H7 (cell line): ENCODE data around the gene UNC5B. TPM values are rescaled to one million over a fixed set of nuclear protein-coding genes. Genes with fewer than 3 reads are reported as not detected.
"Not testable (repeated sequence)": the region's sequence is repeated elsewhere in the genome, so short reads cannot be mapped to it uniquely, and the experiment has no call there.

Experiments used
- DNase-seq: peaks from one replicate; pipeline ENCODE4 v3.0.0; 2012
- H3K27me3 ChIP-seq: 2 replicates; pipeline ENCODE4 v1.6.0; 2011; ENCODE audit warnings: mild to moderate bottlenecking, low read length; ENCODE audit not compliant: control insufficient read depth, insufficient read depth
- H3K36me3 ChIP-seq: replicated peaks from 2 replicates; pipeline ENCODE4 v1.5.1; 2011; ENCODE audit warnings: low read length; ENCODE audit not compliant: control insufficient read depth, insufficient read depth
- H3K4me3 ChIP-seq: 2 replicates; pipeline ENCODE4 v1.5.1; 2011; ENCODE audit warnings: low read depth, mild to moderate bottlenecking, control low read depth, low read length, moderate library complexity; ENCODE audit not compliant: insufficient read depth
- total RNA-seq: library from RNA; depleted of rRNA; stranded (reverse); fragments of >200 nt; shearing (Covaris generic); gene quantifications from 2 replicates; pipeline ENCODE4 v1.2.3, GENCODE V29; 2014

UNC5B gene
- total RNA-seq, 1 experiment from 2014 or later = 34.7 TPM

DNA sequence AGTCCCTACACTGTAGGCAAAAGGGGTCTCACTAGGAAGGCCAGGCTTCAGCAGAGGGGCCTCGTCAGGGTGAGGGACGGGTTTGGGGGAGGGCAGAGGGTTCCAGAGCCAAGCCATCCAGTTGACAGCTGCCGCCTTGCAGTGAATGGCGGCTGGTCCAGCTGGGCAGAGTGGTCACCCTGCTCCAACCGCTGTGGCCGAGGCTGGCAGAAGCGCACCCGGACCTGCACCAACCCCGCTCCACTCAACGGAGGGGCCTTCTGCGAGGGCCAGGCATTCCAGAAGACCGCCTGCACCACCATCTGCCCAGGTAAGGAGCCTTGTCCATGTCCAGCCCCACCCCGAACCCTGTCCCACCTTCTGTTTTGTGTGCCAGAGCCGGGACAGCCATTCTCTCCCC, 75.1 kb downstream of the UNC5B start:
- no peaks in the 10 kb centered on the region for H3K27me3 ChIP-seq
- DNase-seq = no peak
- H3K36me3 ChIP-seq = peaks cover 13% of the 10 kb centered on the region
- no peak overlapping the region for H3K4me3 ChIP-seq

DNA sequence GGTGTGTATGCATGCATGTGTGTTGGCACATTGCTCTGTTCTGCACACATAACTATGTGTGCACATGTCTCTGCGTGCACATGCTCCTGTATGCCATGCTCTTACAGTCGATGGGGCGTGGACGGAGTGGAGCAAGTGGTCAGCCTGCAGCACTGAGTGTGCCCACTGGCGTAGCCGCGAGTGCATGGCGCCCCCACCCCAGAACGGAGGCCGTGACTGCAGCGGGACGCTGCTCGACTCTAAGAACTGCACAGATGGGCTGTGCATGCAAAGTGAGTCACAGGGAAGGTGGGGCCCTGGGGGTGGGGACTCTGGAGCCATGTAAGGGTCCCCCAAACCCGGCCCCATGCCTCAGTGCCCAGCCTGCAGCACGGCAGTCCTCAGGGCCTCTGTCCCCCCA, 76.1 kb downstream of the UNC5B start:
- Histone ChIP-seq H3K36me3 (peaks cover 13% of the 10 kb centered on the region), H3K27me3 (no peaks in the 10 kb centered on the region), H3K4me3 (no peak overlapping the region)
- no peak for DNase-seq

DNA sequence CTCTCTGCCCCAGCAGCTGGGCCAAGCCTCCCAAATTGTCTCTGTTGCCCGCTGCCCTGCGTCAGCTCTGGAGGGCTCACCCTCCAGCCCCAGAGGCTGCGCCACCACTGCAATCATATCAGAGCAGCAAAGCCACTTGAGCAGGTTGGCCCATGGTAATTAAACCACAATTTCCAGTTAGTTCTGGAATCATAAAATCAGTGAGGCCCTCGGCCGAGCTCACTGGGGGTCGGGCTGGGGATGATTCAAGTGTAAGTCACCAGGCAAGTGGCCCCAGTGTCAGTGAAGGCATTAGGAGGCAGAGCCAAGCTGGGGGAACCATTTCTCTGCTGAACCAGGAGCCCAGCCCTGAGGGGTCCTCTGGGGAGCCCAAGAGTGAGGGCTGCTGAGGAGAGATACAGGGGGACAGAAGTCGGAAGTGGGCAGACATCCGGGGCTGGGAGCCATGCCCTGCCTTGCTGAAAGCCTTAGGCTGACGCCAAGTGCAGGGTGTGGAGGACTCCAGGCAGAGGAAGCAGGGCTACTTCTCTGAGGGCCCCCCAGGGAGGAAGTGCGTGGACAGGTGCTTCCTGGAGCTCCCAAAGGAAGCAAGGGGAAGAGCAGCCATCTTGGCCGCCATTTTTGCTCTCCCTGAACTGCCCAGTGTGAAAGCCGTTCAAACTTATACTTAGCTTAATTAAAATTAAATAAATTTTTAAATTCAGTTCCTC, 77.2 kb downstream of the UNC5B start:
- DNase-seq = no peak
- peaks cover 14% of the 10 kb centered on the region for H3K36me3 ChIP-seq
- H3K4me3 ChIP-seq = no peak overlapping the region
- no peaks in the 10 kb centered on the region for H3K27me3 ChIP-seq

DNA sequence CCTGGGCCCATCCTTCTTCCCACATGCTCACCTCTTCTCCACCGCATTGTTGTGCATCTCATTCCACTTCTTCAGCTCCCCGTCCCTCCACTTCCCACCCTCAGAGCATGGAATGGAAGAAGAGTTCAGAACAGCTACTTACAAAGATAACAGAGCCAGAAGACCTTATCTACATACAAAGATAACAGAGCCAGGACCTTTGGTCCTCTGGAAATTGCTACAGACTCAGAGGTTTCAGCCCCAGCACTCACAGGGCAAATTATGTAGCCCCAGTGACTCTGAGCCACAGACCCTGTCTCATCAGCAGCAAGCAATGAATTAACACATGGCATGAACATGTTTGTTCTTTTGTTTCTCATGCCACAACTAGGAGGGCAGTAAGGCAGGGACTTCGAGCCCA, 78.0 kb downstream of the UNC5B start:
- no peak for DNase-seq

DNA sequence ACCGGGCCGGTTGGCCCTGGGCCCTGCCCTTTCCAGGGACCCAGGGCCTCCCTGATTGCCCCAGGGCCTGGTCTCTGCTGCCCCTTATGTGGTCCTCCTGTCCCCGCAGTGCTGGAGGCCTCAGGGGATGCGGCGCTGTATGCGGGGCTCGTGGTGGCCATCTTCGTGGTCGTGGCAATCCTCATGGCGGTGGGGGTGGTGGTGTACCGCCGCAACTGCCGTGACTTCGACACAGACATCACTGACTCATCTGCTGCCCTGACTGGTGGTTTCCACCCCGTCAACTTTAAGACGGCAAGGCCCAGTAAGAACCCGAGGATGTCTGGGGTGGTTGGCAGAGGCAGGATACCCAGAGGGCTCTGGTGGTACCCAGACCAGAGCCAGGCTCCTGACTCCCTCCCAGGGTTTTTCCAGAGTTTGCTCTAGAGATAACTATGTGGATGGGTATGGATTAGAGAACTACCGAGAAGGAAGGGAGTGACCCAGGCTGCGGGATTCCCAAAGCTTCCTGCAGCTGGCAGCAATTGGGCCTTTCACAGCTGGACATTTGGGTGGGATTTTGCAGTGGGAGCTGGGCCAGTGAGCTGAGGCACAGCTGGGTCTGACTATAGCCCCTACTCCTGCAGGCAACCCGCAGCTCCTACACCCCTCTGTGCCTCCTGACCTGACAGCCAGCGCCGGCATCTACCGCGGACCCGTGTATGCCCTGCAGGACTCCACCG, 78.6 kb downstream of the UNC5B start:
- Histone ChIP-seq H3K4me3 (no peak overlapping the region), H3K36me3 (peaks cover 14% of the 10 kb centered on the region), H3K27me3 (no peaks in the 10 kb centered on the region)
- no peak for DNase-seq

More for the DNA sequence above, 78.0 kb downstream of the UNC5B start:
- H3K36me3 ChIP-seq = peaks cover 17% of the 10 kb centered on the region
- no peaks in the 10 kb centered on the region for H3K27me3 ChIP-seq
- H3K4me3 ChIP-seq = no peak overlapping the region

DNA sequence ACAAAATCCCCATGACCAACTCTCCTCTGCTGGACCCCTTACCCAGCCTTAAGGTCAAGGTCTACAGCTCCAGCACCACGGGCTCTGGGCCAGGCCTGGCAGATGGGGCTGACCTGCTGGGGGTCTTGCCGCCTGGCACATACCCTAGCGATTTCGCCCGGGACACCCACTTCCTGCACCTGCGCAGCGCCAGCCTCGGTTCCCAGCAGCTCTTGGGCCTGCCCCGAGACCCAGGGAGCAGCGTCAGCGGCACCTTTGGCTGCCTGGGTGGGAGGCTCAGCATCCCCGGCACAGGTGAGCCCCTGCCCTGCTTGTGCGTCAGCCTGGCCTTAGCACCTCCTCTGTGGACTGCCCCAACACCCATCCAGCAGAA, 79.1 kb downstream of the UNC5B start:
- peaks cover 16% of the 10 kb centered on the region for H3K36me3 ChIP-seq

DNA sequence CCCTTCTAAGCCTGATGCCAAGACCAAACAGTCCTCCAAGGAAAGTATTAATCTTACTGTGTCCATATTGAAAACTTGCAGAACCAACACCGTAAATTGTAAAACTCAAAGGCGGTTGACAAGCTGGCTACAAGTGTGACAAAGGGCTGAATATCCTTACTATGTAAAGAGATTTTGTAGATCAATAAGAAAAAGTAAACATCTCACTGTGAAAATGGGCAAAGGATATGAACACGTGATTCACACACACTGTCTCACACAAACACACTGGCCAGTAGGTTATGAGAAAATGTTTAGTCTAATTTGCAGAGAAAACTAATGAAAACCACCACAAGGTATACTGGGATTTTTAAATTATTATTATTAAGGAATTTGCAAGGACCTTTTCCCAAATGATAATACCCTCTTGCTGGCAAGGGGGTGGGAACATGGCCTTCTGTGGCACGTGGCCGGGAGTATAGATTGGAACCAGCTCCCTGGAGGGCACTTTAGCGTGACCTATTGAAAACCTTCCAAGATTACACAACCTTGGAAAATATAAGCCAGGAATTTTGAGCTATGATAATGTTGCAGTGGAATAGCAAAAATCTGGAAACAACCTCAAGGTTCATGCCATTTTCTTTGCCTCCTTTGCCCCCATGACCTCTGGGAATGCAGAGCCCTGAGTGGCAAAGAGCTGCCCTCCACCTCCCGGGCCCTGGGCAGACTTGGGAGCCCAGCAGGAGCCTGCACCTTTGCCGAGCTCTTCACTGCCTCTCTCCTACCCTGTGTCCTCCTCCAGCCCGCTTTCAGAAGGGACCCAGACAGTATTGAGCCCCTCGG, 80.5 kb downstream of the UNC5B start:
- peaks cover 16% of the 10 kb centered on the region for H3K36me3 ChIP-seq
- H3K4me3 ChIP-seq = no peak overlapping the region
- DNase-seq = no peak
- no peaks in the 10 kb centered on the region for H3K27me3 ChIP-seq

More for the DNA sequence above, 79.1 kb downstream of the UNC5B start:
- DNase-seq = no peak
- H3K4me3 ChIP-seq = no peak overlapping the region
- no peaks in the 10 kb centered on the region for H3K27me3 ChIP-seq

DNA sequence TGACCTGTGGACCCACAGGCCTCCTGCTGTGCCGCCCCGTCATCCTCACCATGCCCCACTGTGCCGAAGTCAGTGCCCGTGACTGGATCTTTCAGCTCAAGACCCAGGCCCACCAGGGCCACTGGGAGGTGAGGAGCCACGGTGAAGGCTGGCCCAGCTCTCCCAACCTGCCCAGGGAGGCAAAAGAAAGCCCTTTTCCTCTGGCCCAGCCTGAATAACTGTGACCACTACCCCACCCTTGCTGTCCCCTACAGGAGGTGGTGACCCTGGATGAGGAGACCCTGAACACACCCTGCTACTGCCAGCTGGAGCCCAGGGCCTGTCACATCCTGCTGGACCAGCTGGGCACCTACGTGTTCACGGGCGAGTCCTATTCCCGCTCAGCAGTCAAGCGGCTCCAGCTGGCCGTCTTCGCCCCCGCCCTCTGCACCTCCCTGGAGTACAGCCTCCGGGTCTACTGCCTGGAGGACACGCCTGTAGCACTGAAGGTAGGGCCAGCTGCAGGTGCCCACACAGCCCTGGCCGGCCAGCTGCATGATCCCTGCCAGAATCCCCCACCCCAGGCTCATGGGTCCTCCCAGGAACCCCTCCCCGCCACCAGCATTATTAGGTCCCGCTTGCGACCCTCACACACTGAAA, 81.2 kb downstream of the UNC5B start:
- Histone ChIP-seq H3K4me3 (no peak overlapping the region), H3K36me3 (peaks cover 15% of the 10 kb centered on the region), H3K27me3 (no peaks in the 10 kb centered on the region)
- DNase-seq = no peak

DNA sequence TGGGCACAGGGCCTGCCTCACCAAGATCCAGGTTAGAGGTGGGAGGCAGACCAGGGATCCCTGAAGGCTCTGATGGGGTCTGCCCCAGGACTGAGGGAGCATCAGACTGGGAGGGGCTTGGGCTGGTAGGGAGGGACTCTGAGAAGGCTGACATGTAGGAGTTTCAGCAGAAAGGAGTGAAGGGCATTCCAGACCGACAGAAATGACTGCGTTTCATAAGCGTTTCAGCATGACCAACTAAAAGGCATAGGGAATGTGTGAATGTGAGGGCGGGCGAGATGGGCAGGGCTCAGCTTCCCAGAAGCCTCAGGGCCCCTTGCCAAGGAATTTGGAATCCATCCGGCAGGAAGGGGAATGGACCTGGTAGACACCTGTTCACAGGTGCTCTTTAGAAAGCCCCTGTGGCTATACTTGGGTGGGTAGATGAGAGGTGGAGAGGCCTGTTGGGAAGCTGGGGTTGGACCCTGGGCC, 81.8 kb downstream of the UNC5B start:
- no peak for DNase-seq
- Histone ChIP-seq H3K4me3 (no peak overlapping the region), H3K36me3 (peaks cover 15% of the 10 kb centered on the region), H3K27me3 (no peaks in the 10 kb centered on the region)

DNA sequence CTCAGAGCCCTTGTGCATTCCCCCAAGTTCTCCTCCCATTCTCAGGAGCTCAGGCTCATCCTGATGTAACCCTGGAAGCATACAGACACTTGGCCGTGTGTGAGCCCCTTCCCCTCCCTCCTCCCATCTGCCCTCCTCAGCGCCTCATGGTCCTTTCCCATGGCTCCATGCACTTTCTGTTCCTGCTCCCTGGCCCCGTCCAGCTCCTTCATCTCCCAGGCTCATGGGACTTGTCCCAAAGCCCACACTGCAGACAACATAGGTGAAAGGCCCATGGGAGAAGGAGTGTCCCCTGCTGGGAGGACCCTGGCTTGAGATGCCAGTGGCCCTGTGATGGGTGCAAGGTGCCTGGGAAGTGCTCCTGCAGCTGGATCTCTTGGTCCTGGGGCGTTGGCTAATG, 82.5 kb downstream of the UNC5B start:
- Histone ChIP-seq H3K27me3 (no peaks in the 10 kb centered on the region), H3K36me3 (peaks cover 15% of the 10 kb centered on the region), H3K4me3 (no peak overlapping the region)
- no peak for DNase-seq

DNA sequence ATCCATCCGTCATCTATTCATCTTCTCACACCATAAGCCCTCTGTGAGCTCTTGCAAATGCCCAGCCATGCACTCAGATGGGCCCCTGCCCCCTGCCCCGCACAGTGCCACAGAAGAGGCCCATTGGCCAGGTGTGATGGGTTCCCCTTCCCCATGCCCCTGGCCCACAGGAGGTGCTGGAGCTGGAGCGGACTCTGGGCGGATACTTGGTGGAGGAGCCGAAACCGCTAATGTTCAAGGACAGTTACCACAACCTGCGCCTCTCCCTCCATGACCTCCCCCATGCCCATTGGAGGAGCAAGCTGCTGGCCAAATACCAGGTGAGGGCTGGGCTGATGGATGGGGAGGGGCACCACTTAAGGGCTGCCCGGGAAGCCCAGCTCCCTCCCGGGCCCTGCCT, 83.3 kb downstream of the UNC5B start:
- DNase-seq = no peak
- no peak overlapping the region for H3K4me3 ChIP-seq
- peaks cover 15% of the 10 kb centered on the region for H3K36me3 ChIP-seq
- no peaks in the 10 kb centered on the region for H3K27me3 ChIP-seq

DNA sequence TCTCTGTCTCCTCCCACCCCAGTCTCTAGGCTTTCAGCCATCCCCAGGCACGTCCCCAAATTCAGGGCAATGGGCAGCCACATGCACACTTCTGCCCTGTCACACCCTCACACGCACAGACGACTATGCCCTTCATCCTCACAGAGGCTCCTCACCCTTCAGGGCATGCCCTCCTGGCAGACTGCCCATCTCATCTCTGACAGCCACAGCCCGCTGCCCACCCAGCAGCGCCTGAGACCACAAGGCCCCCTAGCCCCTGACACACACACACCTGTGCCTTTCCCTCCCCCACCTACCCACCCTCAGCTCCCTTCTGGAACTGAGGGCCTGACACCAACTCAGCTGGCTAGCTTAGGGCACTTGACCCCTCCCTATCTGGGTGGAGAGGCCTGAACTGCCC, 83.7 kb downstream of the UNC5B start:
- no peak for DNase-seq
- no peaks in the 10 kb centered on the region for H3K27me3 ChIP-seq
- H3K4me3 ChIP-seq = no peak overlapping the region
- H3K36me3 ChIP-seq = peaks cover 15% of the 10 kb centered on the region

DNA sequence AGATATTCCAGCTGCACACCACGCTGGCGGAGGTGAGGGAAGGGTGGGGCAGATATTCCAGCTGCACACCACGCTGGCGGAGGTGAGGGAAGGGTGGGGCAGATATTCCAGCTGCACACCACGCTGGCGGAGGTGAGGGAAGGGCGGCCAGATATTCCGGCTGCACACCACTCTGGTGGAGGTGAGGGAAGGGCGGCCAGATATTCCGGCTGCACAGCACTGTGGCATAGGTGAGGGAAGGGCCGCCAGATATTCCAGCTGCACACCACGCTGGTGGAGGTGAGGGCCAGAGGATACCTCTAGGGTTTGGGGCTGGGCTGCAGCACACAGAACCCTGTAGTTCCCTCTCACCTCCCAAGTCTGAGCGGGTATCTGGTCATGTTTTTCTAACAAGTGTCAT, 84.4 kb downstream of the UNC5B start:
- H3K36me3 ChIP-seq = peaks cover 14% of the 10 kb centered on the region
- not testable (repeated sequence) for H3K27me3 ChIP-seq, DNase-seq, H3K4me3 ChIP-seq

DNA sequence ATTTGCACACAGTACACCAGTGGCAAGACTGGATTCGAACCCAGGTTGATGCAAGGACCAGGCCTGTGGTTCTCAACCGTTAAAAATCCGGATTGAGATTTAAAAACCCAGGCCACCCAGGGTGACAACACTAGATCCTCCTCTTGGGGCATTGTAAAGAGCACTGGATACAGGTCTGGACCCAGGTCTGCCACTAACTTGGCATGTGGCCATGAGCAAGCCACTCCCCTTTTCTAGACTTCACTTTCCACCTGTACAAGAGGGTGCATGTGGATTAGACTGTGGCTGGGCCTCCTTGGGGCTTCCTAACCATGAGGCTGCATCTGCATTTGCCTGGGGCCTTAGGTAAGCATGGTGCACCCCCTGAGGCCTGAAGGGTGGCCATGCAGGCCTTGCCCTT, 85.0 kb downstream of the UNC5B start:
- Histone ChIP-seq H3K4me3 (no peak overlapping the region), H3K27me3 (no peaks in the 10 kb centered on the region), H3K36me3 (peaks cover 11% of the 10 kb centered on the region)
- DNase-seq = no peak
